WERI-Rb-1 (cell line): ENCODE data around the gene PLCL2.

Experiments
- DNase-seq: peaks from one replicate; pipeline ENCODE4 v3.0.0-alpha.2; 2020
- H3K27ac ChIP-seq: fragments of 250-450 bp; sonication (Bioruptor Pico); 2 replicates; pipeline ENCODE4 v1.5.1; 2020; ENCODE audit warnings: mild to moderate bottlenecking, moderate library complexity
- H3K27me3 ChIP-seq: fragments of 250-450 bp; sonication (Bioruptor Pico); 2 replicates; pipeline ENCODE4 v1.5.1; 2021; ENCODE audit warnings: mild to moderate bottlenecking, low read depth, moderate library complexity; ENCODE audit not compliant: insufficient read depth, severe bottlenecking
- H3K36me3 ChIP-seq: fragments of 250-450 bp; sonication (Bioruptor Pico); 2 replicates; pipeline ENCODE4 v1.5.1; 2020; ENCODE audit warnings: mild to moderate bottlenecking, moderate library complexity
- H3K4me3 ChIP-seq: 2 replicates; pipeline ENCODE4 v1.5.1; 2011; ENCODE audit warnings: low read depth, mild to moderate bottlenecking, control low read depth, low read length
- H3K9me3 ChIP-seq: fragments of 250-450 bp; sonication (Bioruptor Pico); 2 replicates; pipeline ENCODE4 v1.5.1; 2021; ENCODE audit warnings: mild to moderate bottlenecking, moderate library complexity; ENCODE audit not compliant: severe bottlenecking
- CTCF ChIP-seq: IDR thresholded peaks from 2 replicates; pipeline ENCODE4 v1.5.1; 2011; ENCODE audit warnings: low read depth, mild to moderate bottlenecking, control low read depth, inconsistent platforms, low read length

PLCL2 gene

GRCh38 chr3:17047162-17047561, 162.4 kb downstream of the PLCL2 start:
- Histone ChIP-seq H3K27ac (peak overlapping the region; percentile 47), H3K4me3 (no peak overlapping the region)
- no peak for TF ChIP-seq CTCF

GRCh38 chr3:17047894-17048293, 163.1 kb downstream of the PLCL2 start:
- Histone ChIP-seq H3K36me3 (no peaks in the 10 kb centered on the region), H3K4me3 (no peak overlapping the region), H3K27me3 (no peaks in the 10 kb centered on the region), H3K27ac (peak overlapping the region; percentile 47), H3K9me3 (no peaks in the 10 kb centered on the region)
- no peak for TF ChIP-seq CTCF
- peak; percentile 53 for DNase-seq

More at GRCh38 chr3:17047162-17047561, 162.4 kb downstream of the PLCL2 start:
- no peak for DNase-seq
- no peaks in the 10 kb centered on the region for H3K27me3 ChIP-seq
- H3K9me3 ChIP-seq = no peaks in the 10 kb centered on the region
- H3K36me3 ChIP-seq = no peaks in the 10 kb centered on the region

- DNase-seq = no peak
- Histone ChIP-seq H3K27ac (no peak overlapping the region), H3K27me3 (no peaks in the 10 kb centered on the region), H3K36me3 (no peaks in the 10 kb centered on the region), H3K9me3 (no peaks in the 10 kb centered on the region), H3K4me3 (no peak overlapping the region)
- TF ChIP-seq CTCF = no peak
These were observed 165.3 kb downstream of the PLCL2 start for GRCh38 chr3:17050071-17050470.

- no peak for TF ChIP-seq CTCF
- no peak for DNase-seq
- no peak overlapping the region for H3K4me3 ChIP-seq
- no peaks in the 10 kb centered on the region for H3K27me3 ChIP-seq
- H3K36me3 ChIP-seq = no peaks in the 10 kb centered on the region
- H3K27ac ChIP-seq = no peak overlapping the region
- H3K9me3 ChIP-seq = no peaks in the 10 kb centered on the region
These were observed 165.8 kb downstream of the PLCL2 start for GRCh38 chr3:17050506-17050905.

- no peak for TF ChIP-seq CTCF
- H3K4me3 ChIP-seq = no peak overlapping the region
- H3K9me3 ChIP-seq = no peaks in the 10 kb centered on the region
- DNase-seq = no peak
- H3K36me3 ChIP-seq = no peaks in the 10 kb centered on the region
- no peaks in the 10 kb centered on the region for H3K27me3 ChIP-seq
- H3K27ac ChIP-seq = no peak overlapping the region
These were observed 167.6 kb downstream of the PLCL2 start for GRCh38 chr3:17052363-17052762.

- Histone ChIP-seq H3K4me3 (no peak overlapping the region), H3K9me3 (no peaks in the 10 kb centered on the region), H3K27ac (no peak overlapping the region), H3K36me3 (no peaks in the 10 kb centered on the region), H3K27me3 (no peaks in the 10 kb centered on the region)
- DNase-seq = no peak
- TF ChIP-seq CTCF = no peak
These were observed 169.7 kb downstream of the PLCL2 start for GRCh38 chr3:17054301-17054981.
